Lung microvascular endothelial cell (primary cell): ENCODE results near the gene DHH. TPM values are rescaled to one million over a fixed set of nuclear protein-coding genes. Genes with fewer than 3 reads are reported as not detected.
"Not testable (repeated sequence)": the region's sequence is repeated elsewhere in the genome, so short reads cannot be mapped to it uniquely, and the experiment has no call there.

Source experiments
- DNase-seq, 2 donors: peaks; one replicate each; pipeline versions ENCODE4 v3.0.0 to v3.0.0-alpha.2; 2010; ENCODE audit warnings: low read depth in 2 of 2
- total RNA-seq: library from RNA; depleted of rRNA; stranded (reverse); fragments of >200 nt; gene quantifications from 2 replicates; pipeline ENCODE4 v1.2.1, GENCODE V29; 2014

Gene DHH
- total RNA-seq = 0.20 and 0.65 TPM in 2 replicates

DNA sequence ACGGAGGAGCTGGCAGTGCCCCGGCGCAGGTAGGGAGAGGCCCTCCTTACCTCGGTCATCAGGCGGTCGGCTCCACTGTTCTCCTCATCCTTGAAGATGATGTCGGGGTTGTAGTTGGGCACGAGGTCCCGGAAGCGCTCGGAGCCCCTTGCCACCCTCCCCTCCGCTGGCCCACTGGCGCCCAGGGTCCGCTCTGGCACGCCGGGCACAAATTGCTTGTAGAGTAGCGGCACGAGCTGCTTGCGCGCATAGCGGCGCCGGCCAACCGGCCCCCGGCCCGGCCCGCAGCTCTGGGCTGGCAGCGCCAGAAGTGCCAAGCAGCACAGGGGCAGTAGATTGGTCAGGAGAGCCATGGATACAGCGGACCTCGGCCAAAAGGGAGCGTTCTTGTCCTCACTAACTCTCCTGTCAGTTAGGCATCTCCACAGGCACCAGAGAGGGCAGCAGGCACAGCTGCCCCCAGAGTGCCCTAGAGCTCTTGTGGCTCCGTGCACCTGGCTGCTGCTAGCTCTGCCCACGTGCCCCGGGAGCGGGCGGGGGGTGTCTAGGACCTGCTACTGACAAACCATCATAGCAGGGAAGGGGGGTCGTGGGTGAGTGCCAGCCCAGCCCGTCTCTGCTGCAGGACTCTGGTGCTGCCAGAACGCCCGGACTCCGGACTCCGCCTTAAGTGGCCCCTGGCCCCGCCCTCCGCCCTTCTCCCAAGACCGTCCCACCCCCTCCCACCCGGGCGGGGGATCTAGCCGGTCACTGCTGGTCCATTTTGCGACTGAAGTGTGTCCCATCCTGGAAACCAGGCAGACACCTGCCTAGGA is at the start of gene DHH:
Gene DHH, minus strand, starts transcription at position 642 of the 815 bp plus-strand sequence. Its CDS starts 289 bp downstream, at position 353.
- DNase-seq = peak in 1 of 2 donors; percentile 34

DNA sequence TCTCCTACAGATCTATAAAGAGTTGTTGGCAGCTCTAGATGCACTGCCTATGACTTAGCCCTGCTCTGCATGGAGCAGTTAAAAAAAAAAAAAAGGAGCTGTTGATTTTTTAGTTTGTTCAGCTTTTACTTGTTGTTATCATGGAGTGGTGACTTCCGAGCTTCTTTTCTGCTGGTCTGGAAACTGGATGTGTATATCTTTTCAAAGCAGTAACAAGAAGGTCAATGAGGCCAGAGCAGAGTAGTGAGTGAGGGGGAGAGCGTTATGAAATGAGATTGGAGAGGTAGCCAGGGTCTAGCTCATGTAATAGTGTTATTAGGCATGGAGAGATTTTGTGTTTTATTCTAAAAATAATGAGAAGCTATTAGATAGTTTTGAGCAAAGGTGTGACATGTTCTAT is 49.8 kb upstream of the DHH start:
- DNase-seq = no peak

DNA sequence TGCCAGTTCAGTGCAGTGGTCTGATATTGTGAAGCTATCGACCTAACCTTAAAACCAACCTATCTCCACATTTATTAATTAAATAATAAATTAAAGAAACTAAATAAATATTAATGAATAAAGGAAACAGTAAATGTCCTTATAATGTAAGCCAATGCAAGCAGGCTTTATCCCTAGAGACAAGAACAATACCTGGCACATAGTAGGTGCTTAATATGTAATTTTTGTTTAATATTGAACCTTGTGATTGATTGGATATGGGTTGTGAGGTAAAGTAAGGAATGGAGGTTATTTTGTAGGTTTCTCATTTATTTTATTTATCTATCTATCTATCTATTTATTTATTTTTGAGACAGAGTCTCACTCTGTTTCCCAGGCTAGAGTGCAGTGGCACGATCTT is 44.4 kb upstream of the DHH start:
- no peak for DNase-seq

DNA sequence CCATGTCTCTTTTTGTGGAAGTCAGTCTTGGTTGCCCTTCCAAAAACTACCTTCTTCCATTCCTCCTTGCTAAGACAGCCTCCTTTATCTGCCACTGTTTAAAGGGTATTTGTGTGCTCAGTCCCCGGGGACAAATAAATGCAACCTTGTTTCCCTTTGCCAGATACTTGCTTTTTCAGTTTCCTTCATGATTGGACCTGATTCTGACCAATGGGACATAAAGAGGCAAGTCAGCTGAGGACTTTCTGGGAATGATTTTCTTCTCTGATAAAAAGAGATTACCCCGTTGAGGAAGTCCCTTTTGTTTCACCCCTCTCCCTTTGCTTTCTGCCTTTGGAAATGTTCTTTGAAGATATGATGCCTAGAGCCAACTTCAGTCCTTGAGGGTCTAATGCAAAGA is 44.0 kb upstream of the DHH start:
- no peak for DNase-seq

DNA sequence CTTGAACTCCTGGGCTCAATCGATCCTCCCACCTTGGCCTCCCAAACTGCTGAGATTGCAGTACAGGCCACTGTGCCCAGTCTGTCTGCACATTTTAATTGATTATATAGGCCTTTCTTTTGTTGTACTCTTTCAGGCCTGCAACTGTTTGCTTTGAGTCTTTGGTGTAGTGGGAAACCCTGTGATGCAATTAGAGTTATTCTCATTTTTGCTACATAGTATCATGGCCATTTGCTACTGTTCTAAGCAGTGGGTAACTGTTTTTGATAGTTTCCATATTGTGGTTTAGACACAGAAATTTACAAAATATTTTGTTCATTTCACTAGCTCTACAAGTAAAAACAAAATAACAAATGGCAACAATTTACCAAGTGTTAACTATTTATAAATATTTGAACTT is 42.9 kb upstream of the DHH start:
- no peak for DNase-seq

DNA sequence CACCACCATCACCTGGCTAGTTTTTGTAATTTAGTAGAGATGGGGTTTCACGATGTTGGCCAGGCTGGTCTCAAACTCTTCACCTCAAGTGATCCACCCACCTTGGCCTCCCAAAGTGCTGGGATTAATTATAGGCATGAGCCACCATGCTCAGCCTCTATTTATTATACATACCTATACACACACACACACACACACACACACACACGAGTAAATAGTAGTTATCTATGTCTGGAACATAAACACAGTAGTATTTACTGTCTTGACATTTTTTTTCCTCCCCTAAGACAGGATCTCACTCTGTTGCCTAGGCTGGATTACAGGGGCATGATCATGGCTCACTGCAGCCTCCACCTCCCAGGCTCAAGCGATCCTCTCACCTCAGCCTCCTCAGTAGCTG is 42.4 kb upstream of the DHH start:
- not testable (repeated sequence) for DNase-seq

DNA sequence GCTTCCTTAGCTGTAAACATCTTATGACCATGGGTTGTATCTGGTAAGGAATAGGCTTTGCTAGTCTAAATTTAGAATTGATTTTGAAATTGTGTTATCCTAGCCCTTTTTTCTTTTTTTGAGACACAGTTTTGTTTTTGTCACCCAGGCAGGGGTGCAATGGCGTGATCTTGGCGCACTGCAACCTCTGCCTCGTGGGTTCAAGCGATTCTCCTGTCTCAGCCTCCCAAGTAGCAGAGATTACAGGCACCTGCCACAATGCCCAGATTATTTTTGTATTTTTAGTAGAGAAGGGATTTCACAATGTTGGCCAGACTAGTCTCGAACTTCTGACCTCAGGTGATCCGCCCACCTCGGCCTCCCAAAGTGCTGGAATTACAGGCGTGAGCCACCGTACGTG is 39.0 kb upstream of the DHH start:
- DNase-seq = no peak

DNA sequence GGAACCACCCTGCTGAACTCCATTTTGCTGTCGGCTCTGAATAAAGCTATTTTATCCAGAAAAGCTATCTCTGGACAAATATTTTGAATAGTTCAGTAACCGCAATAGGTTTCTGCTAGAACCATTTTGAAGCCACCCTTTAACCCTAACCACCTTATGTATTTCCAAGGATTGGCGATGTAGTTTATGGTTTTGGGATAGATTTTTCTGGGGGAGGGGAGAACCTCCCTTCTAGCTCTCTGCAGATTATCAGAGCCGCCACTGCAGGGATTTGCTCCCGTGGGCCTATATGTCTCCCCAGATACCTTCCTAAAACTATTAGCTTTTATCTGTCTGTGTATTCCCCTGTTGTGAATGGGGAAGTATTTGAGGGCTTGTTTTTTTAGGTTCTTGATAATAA is 38.4 kb upstream of the DHH start:
- no peak for DNase-seq

DNA sequence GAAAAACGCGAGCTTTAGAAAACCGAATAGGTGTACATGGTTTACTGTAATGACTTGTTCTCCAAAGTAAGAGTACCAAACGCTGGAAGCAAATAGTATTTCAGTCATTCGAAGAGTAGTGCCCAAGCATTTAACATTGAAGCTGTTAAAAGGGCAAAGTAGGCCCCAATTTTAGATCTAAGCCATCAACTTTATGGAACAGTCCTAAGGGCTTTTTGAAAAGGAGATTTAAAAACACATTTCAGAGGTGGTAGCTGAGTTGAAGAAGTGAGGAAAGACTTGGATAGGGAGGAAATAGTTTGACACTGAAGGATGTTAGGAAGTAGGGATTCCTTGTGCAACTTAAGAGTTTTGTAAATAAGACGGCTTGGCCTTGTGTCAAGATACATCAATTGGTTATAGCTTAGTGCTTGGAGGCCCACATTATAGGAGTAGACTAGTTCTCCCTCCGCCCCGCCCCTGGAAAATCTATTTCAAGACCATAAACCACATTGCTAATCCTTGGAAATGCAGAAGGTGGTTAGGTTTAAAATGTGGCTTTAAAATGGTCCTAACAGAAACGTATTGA is 37.4 kb upstream of the DHH start:
- peak in 1 of 2 donors; percentile 44 for DNase-seq

DNA sequence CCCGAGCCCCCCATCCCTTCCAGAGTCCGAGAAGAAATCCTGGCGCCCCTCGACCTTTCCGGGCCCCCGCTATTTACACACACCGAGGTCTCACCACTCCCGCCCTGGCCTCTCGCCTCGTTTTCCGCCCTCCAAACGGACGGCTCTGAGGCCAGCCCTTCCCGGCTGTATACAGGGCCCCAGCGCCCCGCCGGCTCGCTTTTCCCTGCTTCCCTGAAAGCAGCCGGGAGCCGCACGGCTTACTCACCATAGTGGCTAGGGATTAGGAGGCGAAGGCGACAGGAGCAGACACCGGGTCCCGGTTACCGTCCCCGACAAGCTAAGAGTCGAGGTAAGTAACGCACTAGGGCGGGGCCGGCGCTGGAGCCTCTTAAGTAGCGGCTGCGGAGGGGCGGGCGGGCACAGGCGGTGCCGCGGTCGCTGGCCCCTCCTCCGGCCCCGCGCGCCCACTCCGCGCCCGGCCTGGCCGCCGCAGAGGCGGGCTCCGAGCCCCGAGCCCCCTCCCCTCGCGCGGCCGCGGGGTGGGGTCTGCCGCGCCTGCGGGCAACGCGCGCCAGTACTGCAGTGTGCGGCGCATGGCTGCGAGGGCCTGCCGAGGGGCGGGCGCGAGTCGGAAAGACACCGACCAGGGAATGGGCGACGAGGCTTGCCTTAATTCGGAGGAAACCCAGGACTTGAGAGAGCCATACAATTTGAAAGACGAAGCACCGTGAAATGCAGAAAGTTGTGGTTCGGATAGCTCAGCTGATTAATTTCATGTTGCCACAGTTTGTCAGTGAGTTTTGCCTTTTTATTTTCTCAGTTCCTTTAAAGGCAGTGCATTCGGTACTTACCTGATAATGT is 36.7 kb upstream of the DHH start, which contains the start of gene TUBA1B:
Gene TUBA1B, minus strand, starts transcription at position 345 of the 843 bp plus-strand sequence. Its CDS starts 95 bp downstream, at position 250.
- DNase-seq = peak; percentile 94

DNA sequence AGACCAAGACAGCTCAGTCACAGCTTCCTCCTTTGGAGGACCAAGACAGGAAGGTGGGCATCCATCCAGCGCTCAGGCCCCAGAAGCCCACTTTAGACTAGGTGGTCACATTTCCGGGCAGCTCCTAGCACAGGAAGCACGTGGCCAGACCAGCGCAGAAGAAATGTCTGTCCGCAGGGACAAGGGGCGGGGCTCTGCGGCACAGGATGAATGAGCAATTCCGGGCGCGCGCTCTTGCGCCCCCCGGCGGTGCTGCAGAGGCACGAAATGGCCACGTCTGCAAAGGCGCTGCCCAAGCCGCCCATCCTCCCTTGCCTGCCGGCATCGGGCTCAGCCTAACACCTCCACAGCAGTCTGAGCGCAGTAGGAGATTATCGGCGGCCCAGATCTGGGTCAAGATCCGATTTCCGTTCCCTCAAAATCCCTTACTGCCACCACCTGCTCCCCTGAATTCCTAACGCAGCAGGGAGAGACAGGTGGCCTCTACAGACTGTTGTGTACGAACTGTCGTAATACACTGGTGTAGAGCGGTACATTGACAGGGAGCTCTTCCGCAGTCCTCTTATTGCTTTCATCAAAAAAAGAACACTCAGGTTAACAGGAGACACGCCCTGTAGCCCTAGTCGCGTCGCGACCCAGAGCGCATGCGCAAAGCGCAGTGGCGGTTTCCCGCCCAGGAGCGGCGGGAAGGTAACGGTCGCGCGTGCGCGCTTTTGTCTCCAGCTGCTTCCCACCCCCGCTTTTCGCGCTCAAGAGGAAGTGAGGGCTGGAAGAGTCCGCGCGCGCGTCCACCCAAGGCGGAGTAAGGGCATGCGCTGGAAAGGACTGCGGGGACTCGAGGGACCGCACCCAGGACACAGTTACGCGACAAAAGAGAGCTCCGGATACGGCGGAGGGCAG is 35.8 kb upstream of the DHH start:
- DNase-seq = peak; percentile 97 to 99

DNA sequence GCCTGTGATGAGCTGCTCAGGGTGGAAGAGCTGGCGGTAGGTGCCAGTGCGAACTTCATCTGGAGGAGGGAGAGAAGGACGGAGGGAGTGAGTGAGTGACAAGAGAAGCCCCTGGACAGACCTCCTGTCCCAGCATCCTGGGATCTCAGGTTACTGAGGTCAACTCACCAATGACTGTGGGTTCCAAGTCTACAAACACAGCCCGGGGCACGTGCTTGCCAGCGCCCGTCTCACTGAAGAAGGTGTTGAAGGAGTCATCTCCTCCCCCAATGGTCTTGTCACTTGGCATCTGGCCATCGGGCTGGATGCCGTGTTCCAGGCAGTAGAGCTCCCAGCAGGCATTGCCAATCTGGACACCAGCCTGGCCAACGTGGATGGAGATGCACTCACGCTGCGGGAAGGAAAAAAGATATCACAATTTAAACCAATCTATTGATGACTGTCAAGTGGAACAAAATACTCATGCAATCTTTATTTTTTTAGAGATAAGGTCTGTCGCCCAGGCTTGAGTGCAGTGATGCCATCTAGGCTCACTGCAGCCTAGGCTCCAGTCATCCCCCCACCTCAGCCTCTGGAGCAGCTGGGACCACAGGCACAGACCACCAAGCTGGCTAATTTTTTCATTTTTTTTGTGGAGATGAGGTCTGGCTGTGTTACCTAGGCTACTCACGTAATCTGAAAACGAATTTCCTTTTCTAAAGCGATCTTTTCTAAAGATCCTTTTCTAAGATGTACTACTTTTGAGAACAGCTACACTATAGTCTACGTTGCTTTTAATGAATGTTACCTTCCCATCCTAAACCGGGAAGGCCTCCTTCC is 34.9 kb upstream of the DHH start:
- no peak for DNase-seq

DNA sequence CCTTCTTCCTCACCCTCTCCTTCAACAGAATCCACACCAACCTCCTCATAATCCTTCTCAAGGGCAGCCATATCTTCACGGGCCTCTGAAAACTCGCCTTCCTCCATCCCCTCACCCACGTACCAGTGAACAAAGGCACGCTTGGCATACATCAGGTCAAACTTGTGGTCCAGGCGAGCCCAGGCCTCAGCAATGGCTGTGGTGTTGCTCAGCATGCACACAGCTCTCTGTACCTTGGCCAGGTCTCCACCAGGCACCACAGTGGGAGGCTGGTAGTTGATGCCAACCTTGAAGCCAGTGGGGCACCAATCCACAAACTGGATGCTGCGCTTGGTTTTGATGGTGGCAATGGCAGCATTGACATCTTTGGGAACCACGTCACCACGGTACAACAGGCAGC is 33.4 kb upstream of the DHH start:
- DNase-seq = not testable (repeated sequence)

DNA sequence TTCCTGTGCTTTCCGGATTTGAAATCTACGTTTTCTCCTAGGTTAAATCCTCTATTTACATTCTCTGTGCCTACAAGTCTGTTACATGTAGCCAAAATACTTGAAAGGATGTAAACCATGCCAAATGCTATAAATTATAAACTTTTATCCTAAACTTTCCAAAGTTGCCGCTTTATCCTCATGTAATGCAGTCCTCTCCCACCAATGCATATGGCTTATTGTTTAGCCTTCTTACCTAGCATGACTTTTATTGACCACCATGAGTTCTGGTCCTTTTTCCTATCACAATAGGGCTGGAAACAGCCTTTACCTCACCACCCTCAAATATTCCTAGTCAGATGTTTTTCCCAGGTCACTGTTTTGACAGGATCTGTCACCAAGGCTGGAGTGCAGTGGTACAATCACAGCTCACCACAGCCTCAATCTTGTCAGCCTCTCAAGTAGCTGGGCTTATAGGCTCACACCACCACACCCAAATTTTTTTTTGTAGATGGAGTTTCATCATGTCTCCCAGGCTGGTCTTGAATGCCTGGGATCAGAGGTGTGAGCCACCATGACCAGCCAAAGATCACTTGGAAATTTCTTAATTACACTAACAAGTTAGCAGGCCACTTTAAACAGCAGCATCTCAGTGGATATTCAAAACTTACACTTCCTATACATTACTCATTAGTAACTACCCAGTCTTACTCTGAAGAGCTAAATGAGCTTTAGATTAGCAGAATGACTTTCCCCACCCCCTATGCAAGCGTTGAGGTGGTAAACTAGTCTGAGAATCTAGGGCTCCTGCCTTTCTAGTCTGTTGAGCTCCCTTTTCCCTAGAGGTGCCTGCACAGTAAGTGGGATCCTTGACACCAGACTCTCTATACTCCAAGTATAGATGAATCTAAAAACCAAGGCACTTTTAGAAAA is 32.5 kb upstream of the DHH start:
- DNase-seq = no peak

DNA sequence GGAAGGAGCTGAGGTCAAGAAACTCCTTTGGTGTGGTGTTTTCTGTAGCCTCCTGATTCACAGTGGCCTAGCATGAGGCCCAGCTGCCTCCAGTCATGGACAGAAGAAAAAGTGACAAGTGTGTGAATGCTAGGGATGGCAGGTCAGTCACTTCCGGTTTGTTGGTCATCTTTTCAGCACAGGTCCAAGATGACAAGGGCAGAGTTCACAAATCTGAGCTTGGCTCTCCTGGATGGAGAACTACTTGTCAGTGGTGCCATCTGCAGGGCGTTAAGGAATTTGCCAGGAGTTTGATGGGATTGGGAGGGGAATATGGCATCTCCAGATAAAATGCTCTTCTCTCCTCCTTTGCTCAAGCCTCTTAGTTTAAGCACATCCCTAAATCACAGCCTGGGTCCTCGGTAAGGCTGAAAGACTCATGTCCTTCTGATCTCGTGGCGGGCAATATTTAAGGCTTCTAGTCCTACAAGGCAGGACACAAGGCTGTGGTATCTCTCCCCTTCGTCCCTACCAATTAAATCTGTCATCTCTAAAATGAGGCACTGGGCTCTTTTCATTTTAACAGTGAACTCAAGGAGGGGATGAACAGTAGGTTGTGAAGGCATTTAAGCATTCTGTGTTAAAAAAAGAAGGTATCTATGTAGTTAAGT is 26.6 kb upstream of the DHH start:
- peak; percentile 82 to 86 for DNase-seq

DNA sequence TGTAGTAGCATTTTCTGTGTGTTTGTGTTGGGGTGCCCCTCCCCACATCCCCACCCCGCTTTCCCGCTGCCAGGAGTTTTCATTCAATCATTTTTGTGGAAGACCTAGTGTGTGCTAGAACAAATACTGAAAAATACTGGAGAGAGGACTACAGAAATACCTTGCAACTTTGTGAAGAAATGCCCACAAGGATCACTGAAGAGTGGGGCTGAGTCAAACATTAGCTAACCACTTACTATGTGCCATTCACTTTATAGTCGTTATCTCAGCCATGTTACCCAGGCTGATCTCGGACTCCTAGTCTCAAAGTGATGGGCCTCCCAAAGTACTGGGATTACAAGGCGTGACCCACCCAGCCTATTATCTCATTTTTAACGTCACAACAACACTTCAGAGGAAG is 16.6 kb upstream of the DHH start:
- no peak for DNase-seq

DNA sequence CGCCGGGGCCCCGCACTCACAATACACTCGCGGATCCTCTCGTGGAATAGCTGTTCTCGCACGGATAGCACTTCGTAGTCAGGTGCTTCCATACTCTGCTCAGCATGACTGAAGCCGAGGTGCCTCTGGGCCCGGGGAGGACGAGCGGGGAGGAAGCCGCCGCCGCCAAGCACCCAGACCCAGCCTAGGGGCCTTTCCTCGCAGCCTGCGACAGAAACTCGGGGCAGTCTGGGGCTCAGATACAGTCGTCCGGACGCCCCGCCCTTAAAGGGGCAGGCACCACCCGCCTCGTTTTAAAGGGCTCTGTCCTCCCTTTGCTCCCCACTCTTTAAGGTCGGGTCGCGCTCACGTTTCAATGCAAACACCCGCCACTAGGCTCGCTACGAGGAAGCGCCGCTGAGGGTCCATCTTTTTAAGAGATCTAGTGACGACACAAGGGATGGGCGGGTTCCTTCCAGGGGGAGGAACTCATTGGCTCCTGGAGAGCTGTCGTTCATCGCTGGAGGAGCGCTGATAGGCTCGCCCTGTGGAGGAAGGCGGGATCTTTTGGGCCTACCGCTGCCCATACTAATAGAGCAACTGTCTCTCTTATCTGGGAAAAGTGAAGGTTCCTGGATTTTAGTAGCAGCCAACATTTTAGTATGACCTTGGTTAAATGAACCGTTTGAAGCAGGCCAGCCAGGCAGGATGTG is 16.0 kb upstream of the DHH start, which contains the start of gene LMBR1L:
Gene LMBR1L, minus strand, starts transcription at position 384 of the 692 bp plus-strand sequence. Its CDS starts 292 bp downstream, at position 92.
- DNase-seq = peak; percentile 98 to 99
